IPS-18a (cell line): Measurements from ENCODE around the gene WDR82.
"Not testable (repeated sequence)": the region's sequence is repeated elsewhere in the genome, so short reads cannot be mapped to it uniquely, and the experiment has no call there.

Source experiments
- H3K27ac ChIP-seq: one replicate; pipeline ENCODE4 v1.5.1; 2013; ENCODE audit warnings: low read length
- H3K27me3 ChIP-seq: one replicate; pipeline ENCODE4 v1.6.1; 2013; ENCODE audit warnings: mild to moderate bottlenecking, low read length; ENCODE audit not compliant: control insufficient read depth, insufficient read depth
- H3K36me3 ChIP-seq: one replicate; pipeline ENCODE4 v1.6.1; 2013; ENCODE audit warnings: low read depth, low read length; ENCODE audit not compliant: control insufficient read depth
- H3K4me1 ChIP-seq: one replicate; pipeline ENCODE4 v1.6.1; 2013; ENCODE audit warnings: low read depth, low read length; ENCODE audit not compliant: control insufficient read depth
- H3K4me3 ChIP-seq: one replicate; pipeline ENCODE4 v1.5.1; 2013; ENCODE audit warnings: low read length
- H3K9ac ChIP-seq: one replicate; pipeline ENCODE4 v1.6.1; 2013; ENCODE audit warnings: mild to moderate bottlenecking, low read length, moderate library complexity
- H3K9me3 ChIP-seq: one replicate; pipeline ENCODE4 v1.6.1; 2013; ENCODE audit warnings: low read depth, low read length; ENCODE audit not compliant: control insufficient read depth

WDR82 gene

DNA sequence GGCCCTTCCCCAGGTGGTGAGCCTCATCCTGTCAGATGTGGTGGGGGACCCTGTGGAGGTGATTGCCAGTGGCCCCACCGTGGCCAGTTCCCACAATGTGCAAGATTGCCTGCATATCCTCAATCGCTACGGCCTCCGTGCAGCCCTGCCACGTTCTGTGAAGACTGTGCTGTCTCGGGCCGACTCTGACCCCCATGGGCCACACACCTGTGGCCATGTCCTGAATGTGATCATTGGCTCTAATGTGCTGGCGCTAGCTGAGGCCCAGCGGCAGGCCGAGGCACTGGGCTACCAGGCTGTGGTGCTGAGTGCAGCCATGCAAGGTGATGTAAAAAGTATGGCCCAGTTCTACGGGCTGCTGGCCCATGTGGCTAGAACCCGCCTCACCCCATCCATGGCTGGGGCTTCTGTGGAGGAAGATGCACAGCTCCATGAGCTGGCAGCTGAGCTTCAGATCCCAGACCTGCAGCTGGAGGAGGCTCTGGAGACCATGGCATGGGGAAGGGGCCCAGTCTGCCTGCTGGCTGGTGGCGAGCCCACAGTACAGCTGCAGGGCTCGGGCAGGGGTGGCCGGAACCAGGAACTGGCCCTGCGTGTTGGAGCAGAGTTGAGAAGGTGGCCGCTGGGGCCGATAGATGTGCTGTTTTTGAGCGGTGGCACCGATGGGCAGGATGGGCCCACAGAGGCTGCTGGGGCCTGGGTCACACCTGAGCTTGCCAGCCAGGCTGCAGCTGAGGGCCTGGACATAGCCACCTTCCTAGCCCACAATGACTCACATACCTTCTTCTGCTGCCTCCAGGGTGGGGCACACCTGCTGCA lies 14.0 kb upstream of the WDR82 start:
- Histone ChIP-seq H3K27me3 (no peaks in the 10 kb centered on the region), H3K27ac (no peak overlapping the region), H3K9me3 (no peaks in the 10 kb centered on the region), H3K9ac (no peak overlapping the region), H3K36me3 (peaks cover 4% of the 10 kb centered on the region), H3K4me3 (no peak overlapping the region), H3K4me1 (no peaks in the 10 kb centered on the region)

DNA sequence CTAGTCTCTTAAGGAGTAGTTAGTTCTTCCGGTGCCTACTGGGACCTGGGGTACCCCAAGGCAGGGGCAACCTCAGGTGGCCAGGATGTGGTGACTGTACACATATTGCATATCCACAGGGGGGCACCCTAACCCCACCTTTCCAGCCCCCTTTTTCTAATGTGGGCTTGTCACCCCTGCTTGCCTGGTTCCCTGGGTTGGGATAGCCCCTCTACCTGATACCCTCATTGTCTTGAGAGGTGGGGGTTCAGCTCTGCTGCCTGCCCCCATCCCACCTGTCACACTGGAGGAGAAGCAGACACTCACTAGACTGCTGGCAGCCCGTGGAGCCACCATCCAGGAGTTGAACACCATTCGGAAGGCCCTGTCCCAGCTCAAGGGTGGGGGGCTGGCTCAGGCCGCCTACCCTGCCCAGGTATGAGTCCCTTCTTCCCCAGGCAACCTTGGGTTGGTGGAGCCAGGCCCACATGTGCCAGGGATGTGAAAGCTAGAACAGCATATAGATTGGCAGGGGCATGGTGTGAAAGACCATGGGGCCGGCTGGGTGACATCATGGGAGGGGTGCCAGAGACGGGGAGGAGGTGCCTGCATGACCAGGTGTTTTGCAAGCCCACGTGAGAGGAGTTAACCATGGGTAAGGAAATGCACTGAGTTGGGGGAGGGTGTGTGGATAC lies 13.2 kb upstream of the WDR82 start:
- Histone ChIP-seq H3K9ac (no peak overlapping the region), H3K27me3 (no peaks in the 10 kb centered on the region), H3K27ac (no peak overlapping the region), H3K4me3 (no peak overlapping the region), H3K4me1 (peaks cover 4% of the 10 kb centered on the region), H3K9me3 (no peaks in the 10 kb centered on the region), H3K36me3 (peaks cover 4% of the 10 kb centered on the region)

- Histone ChIP-seq H3K4me3 (no peak overlapping the region), H3K36me3 (peaks cover 4% of the 10 kb centered on the region), H3K4me1 (peaks cover 4% of the 10 kb centered on the region), H3K9me3 (no peaks in the 10 kb centered on the region), H3K27ac (no peak overlapping the region), H3K27me3 (no peaks in the 10 kb centered on the region), H3K9ac (no peak overlapping the region)
These were observed 12.4 kb upstream of the WDR82 start for GRCh38 chr3:52290596-52291507.

DNA sequence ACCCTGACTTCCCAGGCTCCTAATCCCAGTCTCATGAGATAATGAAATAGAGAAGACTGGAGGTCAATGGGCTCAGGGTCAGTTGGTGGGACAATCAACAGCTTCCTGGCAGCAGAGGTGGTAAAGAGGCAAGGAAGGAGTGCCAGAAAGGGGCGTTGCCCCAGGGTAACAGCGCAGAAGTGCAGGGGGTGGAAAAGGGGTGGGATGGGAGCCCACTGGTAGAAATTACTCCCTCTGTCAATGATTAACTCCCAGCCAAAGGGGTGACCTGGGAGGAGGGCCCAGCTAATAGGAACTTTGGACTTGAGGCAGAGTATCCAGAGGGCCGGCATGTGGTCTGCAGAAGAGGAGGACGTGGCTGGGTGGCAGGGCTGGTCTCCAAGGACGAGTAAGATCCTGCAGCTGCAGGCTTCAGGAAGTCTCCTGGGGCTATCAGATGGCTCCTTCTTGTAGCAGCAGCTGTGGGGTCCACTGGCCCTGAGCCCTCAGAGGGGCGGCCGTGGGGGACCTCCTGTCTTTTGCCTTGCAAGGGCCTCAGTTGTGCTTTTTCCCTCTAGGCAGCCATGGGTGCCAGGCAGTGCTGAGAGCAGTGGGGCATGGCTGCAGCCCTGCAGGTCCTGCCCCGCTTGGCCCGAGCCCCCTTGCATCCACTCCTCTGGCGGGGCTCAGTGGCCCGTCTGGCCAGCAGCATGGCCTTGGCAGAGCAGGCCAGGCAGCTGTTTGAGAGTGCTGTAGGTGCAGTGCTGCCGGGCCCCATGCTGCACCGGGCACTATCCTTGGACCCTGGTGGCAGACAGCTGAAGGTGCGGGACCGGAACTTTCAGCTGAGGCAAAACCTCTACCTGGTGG lies 11.5 kb upstream of the WDR82 start:
- Histone ChIP-seq H3K27ac (no peak overlapping the region), H3K27me3 (no peaks in the 10 kb centered on the region), H3K4me1 (peaks cover 4% of the 10 kb centered on the region), H3K9ac (no peak overlapping the region), H3K4me3 (no peak overlapping the region), H3K36me3 (peaks cover 4% of the 10 kb centered on the region), H3K9me3 (no peaks in the 10 kb centered on the region)

DNA sequence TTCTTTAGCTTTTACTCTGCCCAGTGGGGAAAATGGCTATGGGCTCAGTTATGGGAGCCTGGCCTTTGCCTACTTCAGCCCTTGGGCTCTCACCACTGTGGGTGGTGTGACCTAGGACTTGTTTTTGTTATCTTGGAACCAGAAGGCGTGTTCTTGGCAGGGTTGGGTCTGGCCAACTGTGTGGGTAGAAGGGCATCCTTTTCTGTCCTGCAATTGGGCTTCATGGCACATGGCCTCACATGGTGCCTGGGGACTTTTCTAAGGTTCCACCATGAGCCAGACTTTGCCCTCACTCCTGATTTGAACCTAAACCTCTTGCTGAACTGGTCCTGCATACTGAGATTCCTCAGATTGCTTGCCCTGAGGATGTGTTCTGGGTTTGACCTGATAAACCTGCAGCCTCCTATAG lies 10.9 kb upstream of the WDR82 start:
- Histone ChIP-seq H3K36me3 (peaks cover 4% of the 10 kb centered on the region), H3K9me3 (no peaks in the 10 kb centered on the region), H3K4me3 (no peak overlapping the region), H3K27ac (no peak overlapping the region), H3K9ac (no peak overlapping the region), H3K4me1 (peaks cover 4% of the 10 kb centered on the region), H3K27me3 (no peaks in the 10 kb centered on the region)

DNA sequence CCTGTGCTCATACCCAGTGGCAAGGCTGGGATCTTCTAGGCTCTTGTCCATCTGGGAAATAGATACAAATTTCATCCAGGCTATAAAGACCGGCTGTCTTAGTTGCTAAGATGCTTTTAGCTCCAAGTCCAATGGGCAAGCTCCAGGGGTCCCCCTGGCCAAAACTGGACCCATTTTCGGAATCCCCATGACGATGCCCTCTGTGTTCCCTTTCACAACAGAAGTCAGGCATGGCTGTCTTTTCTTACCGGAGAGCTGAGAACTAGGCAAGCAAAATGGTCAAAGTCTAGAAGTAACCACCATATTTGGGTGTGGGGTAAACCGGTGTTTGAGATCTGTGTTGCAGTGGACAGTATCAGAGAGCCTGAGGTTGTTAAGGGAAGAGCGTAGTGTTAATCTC lies 10.2 kb upstream of the WDR82 start:
- Histone ChIP-seq H3K4me3 (peak overlapping the region; percentile 78), H3K9me3 (no peaks in the 10 kb centered on the region), H3K36me3 (peaks cover 4% of the 10 kb centered on the region), H3K27me3 (no peaks in the 10 kb centered on the region), H3K27ac (no peak overlapping the region), H3K9ac (no peak overlapping the region), H3K4me1 (peaks cover 4% of the 10 kb centered on the region)

DNA sequence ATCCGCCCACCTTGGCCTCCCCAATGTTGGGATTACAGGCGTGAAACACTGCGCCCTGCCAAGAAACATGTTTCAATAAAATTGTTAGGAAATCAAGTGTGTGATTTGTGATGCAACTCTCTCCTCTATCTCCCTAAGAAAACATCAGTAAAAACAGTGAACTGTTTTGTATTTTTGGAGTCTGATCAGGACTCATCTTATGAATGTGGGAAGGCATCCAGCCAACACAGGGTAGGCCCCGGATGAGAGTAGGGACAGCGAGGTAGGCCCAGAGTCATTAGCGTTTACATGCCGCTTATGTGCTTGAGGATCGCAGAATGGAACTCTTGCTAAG lies 8.3 kb upstream of the WDR82 start:
- no peaks in the 10 kb centered on the region for H3K27me3 ChIP-seq
- no peaks in the 10 kb centered on the region for H3K36me3 ChIP-seq
- H3K9ac ChIP-seq: peak overlapping the region; percentile 86
- no peak overlapping the region for H3K27ac ChIP-seq
- H3K4me1 ChIP-seq: peaks cover 4% of the 10 kb centered on the region
- H3K9me3 ChIP-seq: no peaks in the 10 kb centered on the region
- peak overlapping the region; percentile 78 for H3K4me3 ChIP-seq

DNA sequence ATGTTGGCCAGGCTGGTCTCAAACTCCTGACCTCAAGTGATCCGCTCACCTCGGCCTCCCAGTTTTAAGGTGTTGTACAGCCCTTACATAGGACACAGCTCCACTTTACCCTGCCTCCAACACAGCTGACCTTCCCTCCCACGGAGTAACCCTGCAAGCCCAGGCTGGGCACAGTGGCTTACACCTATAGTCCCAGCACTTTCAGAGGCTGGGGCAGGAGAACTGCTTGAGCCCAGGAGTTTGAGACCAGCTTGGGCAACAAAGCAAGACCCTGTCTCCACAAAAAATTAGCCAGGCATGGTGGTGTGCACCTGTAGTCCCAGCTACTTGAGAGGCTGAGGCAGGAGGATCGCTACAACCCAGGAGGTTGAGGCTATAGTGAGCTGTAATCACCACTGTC lies 5.6 kb upstream of the WDR82 start:
- not testable (repeated sequence) for H3K9ac ChIP-seq, H3K36me3 ChIP-seq, H3K4me1 ChIP-seq, H3K9me3 ChIP-seq, H3K27ac ChIP-seq, H3K4me3 ChIP-seq, H3K27me3 ChIP-seq

- Histone ChIP-seq H3K27me3 (no peaks in the 10 kb centered on the region), H3K4me3 (no peak overlapping the region), H3K27ac (no peak overlapping the region), H3K9me3 (no peaks in the 10 kb centered on the region), H3K9ac (no peak overlapping the region), H3K36me3 (no peaks in the 10 kb centered on the region), H3K4me1 (peaks cover 4% of the 10 kb centered on the region)
These were observed 4.9 kb upstream of the WDR82 start for GRCh38 chr3:52283306-52283705.

DNA sequence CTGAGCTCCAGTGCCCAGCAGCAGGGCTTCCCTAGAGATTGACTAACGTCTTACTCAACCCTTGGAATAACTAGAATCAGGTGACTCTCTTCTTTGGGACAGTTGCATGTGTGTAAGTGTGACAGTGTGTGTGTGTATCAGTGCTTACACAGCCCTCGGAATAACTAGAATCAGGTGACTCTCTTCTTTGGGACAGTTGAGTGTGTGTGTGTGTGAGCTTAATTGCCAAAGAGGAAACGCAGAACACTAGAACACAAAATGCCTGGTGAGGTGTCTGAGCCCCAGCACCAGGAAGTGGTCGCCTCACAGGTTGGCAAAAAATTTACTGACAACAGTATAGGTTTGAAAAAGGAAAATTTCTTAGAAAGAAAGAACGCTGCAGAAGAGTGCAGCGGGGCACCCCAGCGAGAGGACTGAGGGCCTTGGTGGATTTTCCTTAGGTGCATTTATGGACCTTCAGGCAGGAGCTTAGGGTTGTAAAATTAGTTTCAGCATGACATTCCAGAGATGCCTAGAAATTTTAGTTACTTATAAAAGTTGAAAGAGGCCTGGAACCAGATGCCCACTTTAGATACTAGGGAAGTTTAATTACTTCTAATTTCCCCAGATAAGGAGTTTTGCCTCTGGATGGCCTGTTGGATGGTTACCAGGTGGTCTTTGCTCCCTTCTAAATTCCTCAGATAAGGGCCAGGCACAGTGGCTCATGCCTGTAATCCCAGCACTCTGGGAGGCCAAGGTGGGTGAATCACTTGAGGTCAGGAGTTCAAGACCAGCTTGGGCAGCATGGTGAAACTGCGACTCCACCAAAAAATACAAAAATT lies 3.7 kb upstream of the WDR82 start:
- H3K36me3 ChIP-seq: no peaks in the 10 kb centered on the region
- no peak overlapping the region for H3K27ac ChIP-seq
- no peaks in the 10 kb centered on the region for H3K27me3 ChIP-seq
- H3K9me3 ChIP-seq: no peaks in the 10 kb centered on the region
- peaks cover 4% of the 10 kb centered on the region for H3K4me1 ChIP-seq
- H3K9ac ChIP-seq: no peak overlapping the region
- H3K4me3 ChIP-seq: no peak overlapping the region
